H1 (cell line): ENCODE data around the gene AGO3. TPM values are rescaled to one million over a fixed set of nuclear protein-coding genes. Genes with fewer than 3 reads are reported as not detected.

Experiments used
- CTCF ChIA-PET: fragments of 300-600 bp; sonication (Branson Sonifier 250); formaldehyde crosslinking; loops from one replicate; lab custom pipeline; 2021; ENCODE audit not compliant: partially characterized antibody; lab: Charles Lee
- POLR2A ChIA-PET: fragments of 300-600 bp; sonication (Branson Sonifier 250); formaldehyde crosslinking; loops from one replicate; lab custom pipeline; 2021; ENCODE audit warnings: inconsistent platforms; ENCODE audit not compliant: partially characterized antibody; lab: Charles Lee
- DNase-seq, 2 experiments: peaks; one replicate each; pipeline versions ENCODE4 v3.0.0 to v3.0.0-alpha.2; 2010 to 2022; ENCODE audit warnings: low spot score in 2 of 2, low read depth in 1 of 2, mixed read lengths in 1 of 2
- FAIRE-seq: peaks from 2 replicates; lab custom pipeline; 2011; peaks lifted over from hg19 to GRCh38; lab: Jason Lieb, UNC
- H2AFZ ChIP-seq: 2 replicates; pipeline ENCODE4 v1.8.1; 2012; ENCODE audit warnings: low read length, inconsistent platforms
- H2AK5ac ChIP-seq: 2 replicates; pipeline ENCODE4 v1.6.1; 2013; ENCODE audit warnings: low read depth, low read length
- H2BK120ac ChIP-seq: replicated peaks from 2 replicates; pipeline ENCODE3; 2013; ENCODE audit warnings: low read depth, low read length, inconsistent platforms
- H2BK12ac ChIP-seq: 2 replicates; pipeline ENCODE4 v1.6.1; 2013; ENCODE audit warnings: low read depth, low read length
- H2BK15ac ChIP-seq: 2 replicates; pipeline ENCODE4 v1.6.1; 2013; ENCODE audit warnings: low read length
- H2BK20ac ChIP-seq: 2 replicates; pipeline ENCODE4 v1.6.1; 2013; ENCODE audit warnings: low read length
- H2BK5ac ChIP-seq: 2 replicates; pipeline ENCODE4 v1.6.1; 2013; ENCODE audit warnings: low read depth, low read length
- H3K14ac ChIP-seq: 2 replicates; pipeline ENCODE4 v1.6.1; 2013; ENCODE audit warnings: inconsistent platforms; ENCODE audit not compliant: insufficient read length
- H3K18ac ChIP-seq: 2 replicates; pipeline ENCODE4 v1.6.1; 2013; ENCODE audit warnings: low read length; ENCODE audit errors: extremely low read depth
- H3K23ac ChIP-seq: 2 replicates; pipeline ENCODE4 v1.6.1; 2013; ENCODE audit warnings: inconsistent platforms; ENCODE audit not compliant: insufficient read length
- H3K23me2 ChIP-seq: 2 replicates; pipeline ENCODE4 v1.6.1; 2013; ENCODE audit warnings: low read depth, low read length
- H3K27ac ChIP-seq: 2 replicates; pipeline ENCODE4 v1.6.1; 2011; ENCODE audit warnings: low read depth, low read length, inconsistent platforms
- H3K27me3 ChIP-seq, 4 experiments: replicated peaks in 1 of 4; 1 replicate in 1 of 4; 2 replicates in 3 of 4; pipeline versions ENCODE4 v1.6.1 to v1.8.1; 2011 to 2013; ENCODE audit warnings: low read length in 3 of 4, mild to moderate bottlenecking in 3 of 4, inconsistent platforms in 2 of 4, mixed read lengths in 2 of 4, moderate library complexity in 1 of 4; ENCODE audit not compliant: control insufficient read depth in 3 of 4, insufficient read depth in 3 of 4; ENCODE audit errors: extremely low read depth in 1 of 4
- H3K36me3 ChIP-seq, 4 experiments: 2 replicates each; pipeline versions ENCODE4 v1.6.1 to v1.8.1; 2011 to 2013; ENCODE audit warnings: mild to moderate bottlenecking in 4 of 4, low read length in 3 of 4, moderate library complexity in 2 of 4, control low read depth in 1 of 4, inconsistent platforms in 1 of 4; ENCODE audit not compliant: insufficient read depth in 4 of 4, control insufficient read depth in 2 of 4
- H3K4ac ChIP-seq: replicated peaks from 2 replicates; pipeline ENCODE3; 2013; ENCODE audit warnings: low read length, low read depth, mixed read lengths, inconsistent platforms; ENCODE audit not compliant: insufficient read length
- H3K4me1 ChIP-seq, 4 experiments: replicated peaks in 1 of 4; 1 replicate in 1 of 4; 2 replicates in 3 of 4; pipeline versions ENCODE4 v1.6.1 to v1.8.1; 2011 to 2013; ENCODE audit warnings: low read length in 3 of 4, inconsistent platforms in 2 of 4, mixed read lengths in 1 of 4; ENCODE audit not compliant: insufficient read depth in 4 of 4, control insufficient read depth in 3 of 4
- H3K4me2 ChIP-seq, 2 experiments: 2 replicates each; pipeline versions ENCODE4 v1.6.1 to v1.8.1; 2011 to 2013; ENCODE audit warnings: low read depth in 2 of 2, low read length in 2 of 2, control low read depth in 1 of 2, inconsistent platforms in 1 of 2, mild to moderate bottlenecking in 1 of 2; ENCODE audit not compliant: insufficient read depth in 1 of 2
- H3K4me3 ChIP-seq, 4 experiments: fragments of 200-600, 300-600 bp in 1 of 4; sonication (generic), shearing (Covaris generic), sonication (Bioruptor Twin) in 1 of 4; 2 replicates each; pipeline versions ENCODE4 v1.5.1 to v1.8.1; 2011 to 2016; ENCODE audit warnings: low read length in 4 of 4, low read depth in 3 of 4, control low read depth in 2 of 4, inconsistent platforms in 2 of 4, mild to moderate bottlenecking in 2 of 4, mixed read lengths in 1 of 4, moderate library complexity in 1 of 4; ENCODE audit not compliant: insufficient read depth in 2 of 4; ENCODE audit errors: extremely low read depth in 1 of 4
- H3K56ac ChIP-seq: replicated peaks from 2 replicates; pipeline ENCODE3; 2013; ENCODE audit warnings: low read depth, mild to moderate bottlenecking, mixed read lengths, low read length, inconsistent platforms; ENCODE audit not compliant: insufficient read length
- H3K79me1 ChIP-seq: 2 replicates; pipeline ENCODE4 v1.6.1; 2013; ENCODE audit warnings: low read depth, low read length, control low read depth
- H3K79me2 ChIP-seq, 2 experiments: 2 replicates each; pipeline versions ENCODE4 v1.6.1 to v1.8.1; 2012 to 2013; ENCODE audit warnings: low read length in 2 of 2, mild to moderate bottlenecking in 2 of 2, inconsistent platforms in 1 of 2; ENCODE audit not compliant: insufficient read depth in 2 of 2, control insufficient read depth in 1 of 2
- H3K9ac ChIP-seq, 4 experiments: replicated peaks in 1 of 4; 1 replicate in 1 of 4; 2 replicates in 3 of 4; pipeline versions ENCODE4 v1.6.1 to v1.8.1; 2011 to 2013; ENCODE audit warnings: low read depth in 3 of 4, low read length in 3 of 4, control low read depth in 2 of 4, mild to moderate bottlenecking in 2 of 4, moderate library complexity in 2 of 4, inconsistent platforms in 1 of 4; ENCODE audit errors: extremely low read depth in 1 of 4
- H3K9me3 ChIP-seq, 2 experiments: 2 replicates each; pipeline versions ENCODE4 v1.6.1 to v1.8.1; 2012 to 2013; ENCODE audit warnings: mild to moderate bottlenecking in 2 of 2, moderate library complexity in 2 of 2, control low read depth in 1 of 2, inconsistent platforms in 1 of 2, low read depth in 1 of 2, low read length in 1 of 2, mixed read lengths in 1 of 2; ENCODE audit not compliant: insufficient read depth in 2 of 2
- H4K20me1 ChIP-seq, 2 experiments: replicated peaks in 1 of 2; 2 replicates each; pipeline versions ENCODE3 to v1.8.1; 2011 to 2013; ENCODE audit warnings: inconsistent platforms in 2 of 2, low read length in 2 of 2, mild to moderate bottlenecking in 1 of 2; ENCODE audit not compliant: insufficient read depth in 2 of 2, control insufficient read depth in 1 of 2
- H4K5ac ChIP-seq: 2 replicates; pipeline ENCODE4 v1.6.1; 2013; ENCODE audit warnings: low read length, low read depth, mixed read lengths, inconsistent platforms; ENCODE audit not compliant: insufficient read length
- H4K8ac ChIP-seq: 2 replicates; pipeline ENCODE4 v1.8.0; 2013; ENCODE audit warnings: mild to moderate bottlenecking, moderate library complexity, low read length, inconsistent platforms; ENCODE audit not compliant: insufficient read depth; ENCODE audit errors: extremely low read depth
- H4K91ac ChIP-seq: replicated peaks from 2 replicates; pipeline ENCODE3; 2013; ENCODE audit warnings: low read length, mixed read lengths, inconsistent platforms; ENCODE audit not compliant: insufficient read length
- POLR2AphosphoS5 ChIP-seq: IDR thresholded peaks from 2 replicates; pipeline ENCODE4 v1.6.1; 2011; ENCODE audit warnings: low read depth, low read length
- RNF2 ChIP-seq: fragments of 200-900, 300-1000 bp; sonication (generic); IDR thresholded peaks from 2 replicates; pipeline ENCODE4 v1.7.1; 2016; ENCODE audit warnings: borderline replicate concordance, low read depth, mild to moderate bottlenecking, antibody characterized with exemption, low read length; ENCODE audit not compliant: poor library complexity, severe bottlenecking; ENCODE audit errors: missing control alignments
- RXRA ChIP-seq: IDR thresholded peaks from 2 replicates; pipeline ENCODE4 v1.6.1; 2011; ENCODE audit warnings: low read depth, mild to moderate bottlenecking, low read length, moderate library complexity; ENCODE audit not compliant: insufficient read depth
- SP1 ChIP-seq: IDR thresholded peaks from 2 replicates; pipeline ENCODE4 v1.6.1; 2011; ENCODE audit warnings: low read depth, low read length
- WGBS, 2 experiments: shearing (Covaris generic) in 1 of 2; methylation state at CpG; one replicate each; pipeline versions ENCODE4 v1.1.6 to v1.1.7; 2013 to 2015; ENCODE audit warnings: low lambda C conversion rate in 2 of 2, mixed read lengths in 2 of 2, inconsistent platforms in 1 of 2, low coverage in 1 of 2, missing lambda C conversion rate in 1 of 2; ENCODE audit not compliant: insufficient replicate concordance in 2 of 2, insufficient coverage in 1 of 2, insufficient read length in 1 of 2; ENCODE audit errors: extremely low coverage in 1 of 2, missing lambda C conversion rate in 1 of 2; 5-methylcytosine and 5-hydroxymethylcytosine counted together
- polyA plus RNA-seq, 7 experiments: library from polyadenylated mRNA; depleted of rRNA in 3 of 7; stranded (reverse) in 5 of 7; unstranded in 2 of 7; fragments of >200 nt in 5 of 7; fragments of 200-250 nt in 2 of 7; gene quantifications; 1 replicate in 5 of 7; 2 replicates in 1 of 7; 4 replicates in 1 of 7; pipeline versions ENCODE4 v1.2.1 to v1.2.3, GENCODE V29; 2011 to 2013; ENCODE audit warnings: missing spikeins in 2 of 7, mixed read lengths in 2 of 7
- total RNA-seq: library from RNA; stranded (reverse); fragmentation: NEBNext Ultra II Directional; extraction: Animal tissue kit (Norgen Biotek cat#: 25700); gene quantifications from 2 replicates; pipeline ENCODE4 v1.2.1, GENCODE V29; 2021

The AGO3 gene
- total and polyA plus RNA-seq, 2 of the 8 experiments (the other 6 are each of a cell fraction or from before 2014, with no cell fraction given), result 10.7 to 26.4 TPM

- Histone ChIP-seq H3K4ac (no peak overlapping the region), H3K4me3 (peak overlapping the region; percentile 32 to 56 (median 40); a peak in 7 of 8 replicates), H3K18ac (peak overlapping the region; percentile 15), H2BK120ac (peak overlapping the region; percentile 10), H3K14ac (no peak overlapping the region), H2BK5ac (peak overlapping the region; percentile 12), H3K27ac (no peak overlapping the region), H2AFZ (no peak overlapping the region), H4K8ac (no peak overlapping the region), H3K4me2 (peak overlapping the region; percentile 75 to 97), H3K79me2 (peaks cover 16 to 50% of the 10 kb centered on the region in 2 experiments), H3K36me3 (peaks cover 0 to 17% (median 7%) of the 10 kb centered on the region in 4 experiments; a peak in 6 of 8 replicates), H3K4me1 (peaks cover 14 to 32% (median 29%) of the 10 kb centered on the region in 4 experiments), H3K27me3 (peaks cover 0 to 5% (median 2%) of the 10 kb centered on the region in 4 experiments; a peak in 2 of 7 replicates), H3K23me2 (peaks cover 10% of the 10 kb centered on the region), H2AK5ac (peak overlapping the region; percentile 98), H4K5ac (no peak overlapping the region), H3K79me1 (peaks cover 12% of the 10 kb centered on the region), H3K23ac (no peak overlapping the region), H4K91ac (peak overlapping the region; percentile 13), H2BK12ac (peak overlapping the region; percentile 18), H3K9ac (peak overlapping the region in 1 of 4 experiments; percentile 4; a peak in 1 of 7 replicates), H3K9me3 (no peaks in the 10 kb centered on the region), H2BK15ac (no peak overlapping the region), H2BK20ac (peak overlapping the region; percentile 68; the same call in 1 of the 2 replicates), H3K56ac (no peak overlapping the region), H4K20me1 (peaks cover 23 to 25% of the 10 kb centered on the region in 2 experiments)
- TF ChIP-seq RNF2 (no peak), RXRA (peak; percentile 87; the same call in 1 of the 2 replicates), SP1 (no peak), POLR2AphosphoS5 (no peak)
- ChIA-PET POLR2A (interaction anchor here (0.6 to 3.2 kb wide), 5 partner anchors 10 to 44 kb away, joined by 3 to 17 read pairs (median 3); partner anchors contain the start of gene AGO3), CTCF (interaction anchor here (0.8 to 3.4 kb wide), 6 partner anchors 10 to 44 kb away, joined by 3 to 12 read pairs (median 4); partner anchors contain the start of gene AGO3)
- 49% methylated on average over 3 of the region's 3 CpGs; no CpG with 5 or more reads in 1 of the 2 experiments for WGBS, 2 experiments
- DNase-seq (no peak), FAIRE-seq (no peak)
Measured at GRCh38 chr1:35886577-35887431, 44.1 kb upstream of the AGO3 start.
